ENCODE measurements around the gene COQ2. TPM values are rescaled to one million over a fixed set of nuclear protein-coding genes. Genes with fewer than 3 reads are reported as not detected.

Gene COQ2
- total RNA-seq, 1 donor, result 14.1 TPM

GRCh38 chr4:83285055-83285407 is 433 bp upstream of the COQ2 start:
- Histone ChIP-seq H3K4me1 (ENCODE audit: insufficient read depth, low read length) (peaks cover 10% of the 10 kb centered on the region), H3K27me3 (ENCODE audit: insufficient read depth, low read length) (no peaks in the 10 kb centered on the region), H2AFZ (ENCODE audit: low read length) (peak overlapping the region; percentile 88), H3K9me3 (ENCODE audit: low read depth, low read length) (no peaks in the 10 kb centered on the region), H3K79me2 (ENCODE audit: insufficient read depth, low read length) (peaks cover 11% of the 10 kb centered on the region), H3K27ac (ENCODE audit: low read depth, low read length) (peak overlapping the region; percentile 73), H3K36me3 (ENCODE audit: insufficient read depth, low read length) (no peaks in the 10 kb centered on the region), H3K4me3 (ENCODE audit: insufficient read depth, low read length) (peak overlapping the region; percentile 71), H4K20me1 (ENCODE audit: insufficient read depth, low read length) (peaks cover 7% of the 10 kb centered on the region), H3K4me2 (ENCODE audit: insufficient read depth, low read length) (peak overlapping the region; percentile 82)
- DNase-seq (ENCODE audit: insufficient read length, low spot score, missing footprints), result no peak
- no peak for TF ChIP-seq CTCF (IDR thresholded peaks at IDR 0.05; ENCODE audit: extremely low read depth, low read depth, low read length)

GRCh38 chr4:83283181-83283580 is 1.4 kb downstream of the COQ2 start:
- Histone ChIP-seq H3K36me3 (ENCODE audit: insufficient read depth, low read length) (no peaks in the 10 kb centered on the region), H3K27ac (ENCODE audit: low read depth, low read length) (no peak overlapping the region), H2AFZ (ENCODE audit: low read length) (no peak overlapping the region), H3K79me2 (ENCODE audit: insufficient read depth, low read length) (peaks cover 11% of the 10 kb centered on the region), H3K27me3 (ENCODE audit: insufficient read depth, low read length) (no peaks in the 10 kb centered on the region), H4K20me1 (ENCODE audit: insufficient read depth, low read length) (peaks cover 7% of the 10 kb centered on the region), H3K4me2 (ENCODE audit: insufficient read depth, low read length) (no peak overlapping the region), H3K4me3 (ENCODE audit: insufficient read depth, low read length) (no peak overlapping the region), H3K9me3 (ENCODE audit: low read depth, low read length) (no peaks in the 10 kb centered on the region), H3K4me1 (ENCODE audit: insufficient read depth, low read length) (peaks cover 10% of the 10 kb centered on the region)
- TF ChIP-seq CTCF (IDR thresholded peaks at IDR 0.05; ENCODE audit: extremely low read depth, low read depth, low read length), result no peak
- DNase-seq (ENCODE audit: insufficient read length, low spot score, missing footprints), result no peak

- Histone ChIP-seq H4K20me1 (ENCODE audit: insufficient read depth, low read length) (peaks cover 7% of the 10 kb centered on the region), H3K36me3 (ENCODE audit: insufficient read depth, low read length) (peaks cover 3% of the 10 kb centered on the region), H3K79me2 (ENCODE audit: insufficient read depth, low read length) (peaks cover 11% of the 10 kb centered on the region), H3K9me3 (ENCODE audit: low read depth, low read length) (no peaks in the 10 kb centered on the region), H3K27ac (ENCODE audit: low read depth, low read length) (no peak overlapping the region), H3K4me3 (ENCODE audit: insufficient read depth, low read length) (no peak overlapping the region), H3K4me1 (ENCODE audit: insufficient read depth, low read length) (peaks cover 10% of the 10 kb centered on the region), H3K27me3 (ENCODE audit: insufficient read depth, low read length) (no peaks in the 10 kb centered on the region), H3K4me2 (ENCODE audit: insufficient read depth, low read length) (peak overlapping the region; percentile 28), H2AFZ (ENCODE audit: low read length) (no peak overlapping the region)
- peak; percentile 82 for DNase-seq (ENCODE audit: insufficient read length, low spot score, missing footprints)
- TF ChIP-seq CTCF (IDR thresholded peaks at IDR 0.05; ENCODE audit: extremely low read depth, low read depth, low read length), result peak; percentile 76
Measured at GRCh38 chr4:83282049-83282535, 2.5 kb downstream of the COQ2 start.

- no peak for TF ChIP-seq CTCF (IDR thresholded peaks at IDR 0.05; ENCODE audit: extremely low read depth, low read depth, low read length)
- Histone ChIP-seq H3K9me3 (ENCODE audit: low read depth, low read length) (no peaks in the 10 kb centered on the region), H3K27ac (ENCODE audit: low read depth, low read length) (no peak overlapping the region), H3K79me2 (ENCODE audit: insufficient read depth, low read length) (peaks cover 11% of the 10 kb centered on the region), H3K27me3 (ENCODE audit: insufficient read depth, low read length) (no peaks in the 10 kb centered on the region), H2AFZ (ENCODE audit: low read length) (no peak overlapping the region), H3K4me1 (ENCODE audit: insufficient read depth, low read length) (peaks cover 10% of the 10 kb centered on the region), H4K20me1 (ENCODE audit: insufficient read depth, low read length) (peaks cover 7% of the 10 kb centered on the region), H3K4me3 (ENCODE audit: insufficient read depth, low read length) (no peak overlapping the region), H3K36me3 (ENCODE audit: insufficient read depth, low read length) (peaks cover 3% of the 10 kb centered on the region), H3K4me2 (ENCODE audit: insufficient read depth, low read length) (peak overlapping the region; percentile 28)
- DNase-seq (ENCODE audit: insufficient read length, low spot score, missing footprints), result no peak
Measured at GRCh38 chr4:83281307-83281706, 3.3 kb downstream of the COQ2 start.

Measured in osteoblast (primary cell).